Astrocyte (in vitro differentiated cells and primary cell): ENCODE data around the gene SRPRA. TPM values are rescaled to one million over a fixed set of nuclear protein-coding genes. Genes with fewer than 3 reads are reported as not detected.
A peak's percentile ranks its signal among the peaks of the same experiment; 100 is the strongest.

Experiments
- DNase-seq: peaks from one replicate; pipeline ENCODE4 v3.0.0-alpha.2; 2010; ENCODE audit warnings: low read depth
- FAIRE-seq: peaks from 2 replicates; lab custom pipeline; 2011; peaks lifted over from hg19 to GRCh38; lab: Jason Lieb, UNC
- H2AFZ ChIP-seq: 2 replicates; pipeline ENCODE4 v1.6.0; 2012; ENCODE audit warnings: low read depth, low read length, inconsistent platforms
- H3K27ac ChIP-seq: 2 replicates; pipeline ENCODE4 v1.5.1; 2011; ENCODE audit warnings: low read depth, low read length, inconsistent platforms
- H3K27me3 ChIP-seq: 2 replicates; pipeline ENCODE4 v1.6.0; 2011; ENCODE audit warnings: low read length, inconsistent platforms; ENCODE audit not compliant: insufficient read depth
- H3K36me3 ChIP-seq: 2 replicates; pipeline ENCODE4 v1.5.1; 2011; ENCODE audit warnings: low read length, inconsistent platforms; ENCODE audit not compliant: insufficient read depth
- H3K4me1 ChIP-seq: 2 replicates; pipeline ENCODE4 v1.5.1; 2011; ENCODE audit warnings: low read length, inconsistent platforms; ENCODE audit not compliant: insufficient read depth
- H3K4me2 ChIP-seq: 2 replicates; pipeline ENCODE4 v1.6.0; 2012; ENCODE audit warnings: low read length, inconsistent platforms
- H3K4me3 ChIP-seq: 2 replicates; pipeline ENCODE4 v1.5.1; 2011; ENCODE audit warnings: low read depth, mild to moderate bottlenecking, low read length, inconsistent platforms; ENCODE audit not compliant: insufficient read depth
- H3K79me2 ChIP-seq: 2 replicates; pipeline ENCODE4 v1.6.0; 2012; ENCODE audit warnings: mild to moderate bottlenecking, low read length, inconsistent platforms; ENCODE audit not compliant: insufficient read depth
- H3K9ac ChIP-seq: 2 replicates; pipeline ENCODE4 v1.6.0; 2012; ENCODE audit warnings: mild to moderate bottlenecking, low read length, inconsistent platforms
- H3K9me3 ChIP-seq: 2 replicates; pipeline ENCODE4 v1.5.1; 2012; ENCODE audit warnings: low read depth, mild to moderate bottlenecking, low read length, inconsistent platforms; ENCODE audit not compliant: insufficient read depth
- H4K20me1 ChIP-seq: 2 replicates; pipeline ENCODE4 v1.6.0; 2012; ENCODE audit warnings: low read length, inconsistent platforms; ENCODE audit not compliant: insufficient read depth
- H3K27ac Mint-ChIP-seq: one replicate; pipeline ENCODE4 v1.8.0; 2021; ENCODE audit warnings: mild to moderate bottlenecking, mixed read lengths; ENCODE audit not compliant: unreplicated experiment
- H3K27me3 Mint-ChIP-seq: one replicate; pipeline ENCODE4 v1.8.0; 2021; ENCODE audit warnings: low read depth, mixed read lengths; ENCODE audit not compliant: unreplicated experiment
- H3K36me3 Mint-ChIP-seq: one replicate; pipeline ENCODE4 v1.8.0; 2021; ENCODE audit warnings: low read depth, mixed read lengths; ENCODE audit not compliant: unreplicated experiment
- H3K4me1 Mint-ChIP-seq: one replicate; pipeline ENCODE4 v1.8.0; 2021; ENCODE audit warnings: low read depth, mixed read lengths; ENCODE audit not compliant: unreplicated experiment
- H3K4me3 Mint-ChIP-seq: one replicate; pipeline ENCODE4 v1.8.0; 2021; ENCODE audit warnings: mild to moderate bottlenecking, moderate library complexity, mixed read lengths; ENCODE audit not compliant: unreplicated experiment
- H3K9me3 Mint-ChIP-seq: one replicate; pipeline ENCODE4 v1.8.0; 2021; ENCODE audit warnings: mild to moderate bottlenecking, mixed read lengths; ENCODE audit not compliant: unreplicated experiment
- CTCF ChIP-seq: IDR thresholded peaks from 2 replicates; pipeline ENCODE4 v1.5.1; 2011; ENCODE audit warnings: low read depth, mild to moderate bottlenecking, inconsistent platforms, low read length, moderate library complexity; ENCODE audit not compliant: insufficient read depth
- EZH2 ChIP-seq: IDR thresholded peaks from 2 replicates; pipeline ENCODE4 v1.6.1; 2012; ENCODE audit warnings: mild to moderate bottlenecking, low read length, inconsistent platforms; ENCODE audit not compliant: insufficient read depth
- total RNA-seq: library from RNA; stranded (reverse); gene quantifications from 2 replicates; pipeline ENCODE4 v1.2.1, GENCODE V29; 2021

Gene SRPRA
- total RNA-seq, 1 donor from 2014 or later: 74.6 TPM

DNA sequence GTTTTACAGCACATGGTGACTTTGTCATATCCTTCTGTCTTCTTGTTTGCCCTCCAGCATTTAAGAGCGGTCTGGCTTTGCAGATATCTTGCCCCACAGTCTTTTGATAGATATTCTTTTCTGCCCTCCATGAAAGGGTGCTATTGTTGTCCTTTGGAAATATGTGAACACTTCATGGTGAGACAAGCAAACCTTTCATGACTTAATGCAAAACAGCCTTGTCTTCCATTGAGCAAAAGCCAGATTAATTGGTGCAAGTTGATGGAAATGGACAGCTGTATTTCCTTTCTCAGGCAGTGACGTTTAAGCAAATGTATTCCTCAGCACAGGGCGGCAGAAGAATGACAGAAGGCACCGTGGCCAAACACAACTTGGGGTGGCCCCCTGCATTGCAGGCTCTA, 39.6 kb upstream of the SRPRA start:
- no peak for FAIRE-seq
- H3K27ac Mint-ChIP-seq: no peak overlapping the region

DNA sequence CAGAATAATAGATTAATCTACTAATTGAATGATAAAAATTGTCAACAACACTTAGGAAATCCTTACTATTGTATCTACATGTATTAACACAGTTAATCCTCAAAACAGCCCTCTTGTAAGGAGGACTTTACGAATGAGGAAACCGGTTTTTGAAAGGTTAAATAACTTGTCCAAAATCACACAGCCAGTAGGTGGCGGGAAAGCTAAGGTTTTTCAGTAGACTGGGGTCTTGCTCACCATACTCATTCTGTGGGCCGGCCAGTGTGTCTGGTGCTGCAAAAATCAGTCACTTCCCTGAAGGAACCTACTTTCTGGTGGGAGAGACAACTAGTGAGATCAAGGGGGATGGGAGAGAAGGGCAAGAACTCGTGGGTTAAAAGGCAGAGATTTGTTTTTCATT, 39.0 kb upstream of the SRPRA start:
- TF ChIP-seq CTCF: peak; percentile 51
- no peak for TF ChIP-seq EZH2
- no peak overlapping the region for H2AFZ ChIP-seq
- H3K27ac ChIP-seq: no peak overlapping the region
- H3K9me3 Mint-ChIP-seq: no peaks in the 10 kb centered on the region
- H3K27me3 ChIP-seq: no peaks in the 10 kb centered on the region
- peaks cover 10% of the 10 kb centered on the region for H3K4me1 ChIP-seq
- no peak overlapping the region for H3K4me3 Mint-ChIP-seq
- FAIRE-seq (no peak), DNase-seq (peak; percentile 31)
- H3K79me2 ChIP-seq: peaks cover 8% of the 10 kb centered on the region
- no peaks in the 10 kb centered on the region for H3K9me3 ChIP-seq
- peaks cover under 1% of the 10 kb centered on the region for H3K36me3 ChIP-seq
- H3K36me3 Mint-ChIP-seq: peaks cover 5% of the 10 kb centered on the region
- no peak overlapping the region for H3K9ac ChIP-seq
- H3K27ac Mint-ChIP-seq: no peak overlapping the region
- H3K4me2 ChIP-seq: no peak overlapping the region
- peaks cover 19% of the 10 kb centered on the region for H3K4me1 Mint-ChIP-seq
- no peaks in the 10 kb centered on the region for H3K27me3 Mint-ChIP-seq
- no peaks in the 10 kb centered on the region for H4K20me1 ChIP-seq
- H3K4me3 ChIP-seq: no peak overlapping the region

More for the DNA sequence above, 39.6 kb upstream of the SRPRA start:
- Histone ChIP-seq H4K20me1 (no peaks in the 10 kb centered on the region), H3K9me3 (no peaks in the 10 kb centered on the region), H3K4me2 (no peak overlapping the region), H2AFZ (no peak overlapping the region), H3K9ac (no peak overlapping the region), H3K4me1 (peaks cover 9% of the 10 kb centered on the region), H3K4me3 (no peak overlapping the region), H3K79me2 (peaks cover 4% of the 10 kb centered on the region), H3K27ac (no peak overlapping the region), H3K36me3 (no peaks in the 10 kb centered on the region), H3K27me3 (no peaks in the 10 kb centered on the region)
- Mint-ChIP-seq H3K4me1 (peaks cover 19% of the 10 kb centered on the region), H3K4me3 (no peak overlapping the region), H3K27me3 (no peaks in the 10 kb centered on the region), H3K36me3 (peaks cover 5% of the 10 kb centered on the region), H3K9me3 (no peaks in the 10 kb centered on the region)
- DNase-seq: no peak
- no peak for TF ChIP-seq CTCF

GRCh38 chr11:126305699-126306098, 37.0 kb upstream of the SRPRA start:
- peaks cover 8% of the 10 kb centered on the region for H3K79me2 ChIP-seq
- H3K4me1 ChIP-seq: peaks cover 10% of the 10 kb centered on the region
- no peak for TF ChIP-seq CTCF
- no peak for TF ChIP-seq EZH2
- H3K27ac Mint-ChIP-seq: no peak overlapping the region
- no peaks in the 10 kb centered on the region for H3K36me3 Mint-ChIP-seq
- peaks cover 9% of the 10 kb centered on the region for H3K4me1 Mint-ChIP-seq
- H3K4me3 Mint-ChIP-seq: no peak overlapping the region
- H2AFZ ChIP-seq: no peak overlapping the region
- no peaks in the 10 kb centered on the region for H4K20me1 ChIP-seq
- FAIRE-seq (no peak), DNase-seq (no peak)
- no peak overlapping the region for H3K4me2 ChIP-seq
- H3K4me3 ChIP-seq: no peak overlapping the region
- no peak overlapping the region for H3K27ac ChIP-seq
- H3K36me3 ChIP-seq: peaks cover 3% of the 10 kb centered on the region
- H3K27me3 ChIP-seq: no peaks in the 10 kb centered on the region
- no peak overlapping the region for H3K9ac ChIP-seq
- H3K9me3 ChIP-seq: no peaks in the 10 kb centered on the region
- no peaks in the 10 kb centered on the region for H3K27me3 Mint-ChIP-seq
- H3K9me3 Mint-ChIP-seq: no peaks in the 10 kb centered on the region
